NCI-H1105 treated with DMSO at 0.1 percent for 48 hours (cell line): ENCODE results near the gene GABBR1.

Source experiments
- DNase-seq: peaks from one replicate; lab custom pipeline; 2025; lab: John Stamatoyannopoulos, UW

GABBR1 gene

GRCh38 chr6:29653452-29654038, 20.6 kb upstream of the GABBR1 start:
- DNase-seq = peak; percentile 82

DNA sequence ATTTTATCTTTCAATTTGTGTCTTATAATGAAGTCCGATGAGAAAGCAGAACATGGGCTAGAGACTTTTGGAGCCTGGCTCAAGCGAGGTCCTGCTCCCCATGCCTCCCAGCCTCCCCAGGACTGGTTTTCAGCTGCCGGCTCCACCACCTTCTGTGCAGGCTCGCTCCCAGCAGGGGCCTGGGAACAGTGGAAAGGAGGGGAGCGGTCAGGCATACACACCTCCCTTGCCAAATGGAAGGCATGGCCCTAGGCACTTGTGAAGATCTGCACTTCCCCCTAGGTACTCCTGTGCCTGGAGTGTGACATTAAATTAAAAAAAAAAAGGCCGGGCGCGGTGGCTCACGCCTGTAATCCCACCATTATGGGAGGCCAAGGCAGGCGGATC, 19.2 kb upstream of the GABBR1 start:
- no peak for DNase-seq

- DNase-seq = peak; percentile 32
Observed at GRCh38 chr6:29651413-29652197, 18.6 kb upstream of the GABBR1 start.

DNA sequence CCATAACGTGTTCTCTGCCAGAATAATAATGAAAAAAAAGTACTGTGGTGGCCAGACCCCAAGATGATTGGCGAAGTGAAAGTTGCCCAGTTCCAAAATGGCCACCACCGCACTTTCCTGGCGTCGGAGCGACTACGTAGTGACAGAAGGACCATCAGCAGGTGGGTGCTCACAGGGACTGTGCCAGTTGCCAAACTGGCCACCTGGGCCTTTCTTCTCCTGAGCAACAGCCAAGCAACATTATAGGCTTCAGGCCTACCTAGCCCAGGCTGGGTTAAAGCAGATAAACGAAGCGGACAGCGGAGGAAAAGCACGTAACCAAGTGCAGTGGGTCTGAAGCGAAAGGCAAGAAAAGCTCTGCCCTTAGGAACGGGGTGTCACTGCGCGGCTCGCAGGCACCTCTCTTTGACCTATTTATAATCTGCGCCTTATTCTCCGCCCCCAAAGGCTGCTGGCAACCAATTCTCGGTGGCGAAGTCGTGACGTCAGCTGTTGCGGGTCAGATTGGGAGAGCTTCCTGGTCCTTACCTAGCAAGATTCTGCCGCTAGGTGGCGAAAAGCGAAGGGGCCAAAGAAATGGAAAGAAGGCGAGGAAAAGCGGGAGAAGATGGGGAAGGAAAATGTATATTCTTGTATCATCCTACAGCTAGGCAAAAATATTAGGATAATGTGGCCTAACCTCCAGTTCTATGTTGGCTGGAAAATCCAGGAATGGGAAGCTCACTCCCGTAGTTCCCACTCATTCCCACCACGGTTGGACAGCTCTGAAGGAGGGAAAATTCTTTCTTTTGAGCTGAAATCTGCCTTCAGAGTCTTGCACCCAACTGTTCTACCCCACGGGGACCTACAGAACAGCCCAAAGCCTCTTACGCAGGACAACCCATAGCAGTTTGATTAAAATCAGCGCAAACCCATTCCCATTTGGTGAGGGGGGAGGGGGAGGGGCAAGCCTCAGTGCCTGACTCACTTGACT, 17.0 kb upstream of the GABBR1 start:
- DNase-seq = peak; percentile 99

DNA sequence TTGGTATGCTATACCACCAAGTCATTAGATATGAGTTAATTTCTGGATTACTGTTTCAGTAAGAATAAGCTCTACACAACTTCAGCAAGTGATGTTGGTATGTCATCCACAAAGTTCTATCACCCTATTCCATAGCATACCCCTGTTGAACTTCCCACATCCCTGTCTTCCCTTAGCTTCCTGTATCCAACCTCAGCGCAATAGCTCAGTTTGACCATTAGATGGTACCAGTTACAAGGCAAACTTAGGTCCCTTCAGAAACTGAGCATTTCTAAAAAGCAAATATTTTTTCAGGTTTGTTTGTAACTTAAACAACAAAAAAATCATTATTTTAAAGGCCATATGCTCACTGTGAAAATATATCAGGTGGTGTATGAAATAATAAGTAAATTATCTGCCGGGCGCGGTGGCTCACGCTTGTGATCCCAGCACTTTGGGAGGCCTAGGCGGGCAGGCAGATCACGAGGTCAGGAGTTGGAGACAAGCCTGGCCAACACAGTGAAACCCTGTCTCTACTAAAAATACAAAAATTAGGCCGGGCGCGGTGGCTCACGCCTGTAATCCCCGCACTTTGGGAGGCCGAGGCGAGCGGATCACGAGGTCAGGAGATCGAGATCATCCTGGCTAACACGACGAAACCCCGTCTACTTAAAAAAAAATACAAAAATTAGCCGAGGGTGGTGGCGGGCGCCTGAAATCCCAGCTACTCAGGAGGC, 15.1 kb upstream of the GABBR1 start:
- DNase-seq = peak; percentile 29

DNA sequence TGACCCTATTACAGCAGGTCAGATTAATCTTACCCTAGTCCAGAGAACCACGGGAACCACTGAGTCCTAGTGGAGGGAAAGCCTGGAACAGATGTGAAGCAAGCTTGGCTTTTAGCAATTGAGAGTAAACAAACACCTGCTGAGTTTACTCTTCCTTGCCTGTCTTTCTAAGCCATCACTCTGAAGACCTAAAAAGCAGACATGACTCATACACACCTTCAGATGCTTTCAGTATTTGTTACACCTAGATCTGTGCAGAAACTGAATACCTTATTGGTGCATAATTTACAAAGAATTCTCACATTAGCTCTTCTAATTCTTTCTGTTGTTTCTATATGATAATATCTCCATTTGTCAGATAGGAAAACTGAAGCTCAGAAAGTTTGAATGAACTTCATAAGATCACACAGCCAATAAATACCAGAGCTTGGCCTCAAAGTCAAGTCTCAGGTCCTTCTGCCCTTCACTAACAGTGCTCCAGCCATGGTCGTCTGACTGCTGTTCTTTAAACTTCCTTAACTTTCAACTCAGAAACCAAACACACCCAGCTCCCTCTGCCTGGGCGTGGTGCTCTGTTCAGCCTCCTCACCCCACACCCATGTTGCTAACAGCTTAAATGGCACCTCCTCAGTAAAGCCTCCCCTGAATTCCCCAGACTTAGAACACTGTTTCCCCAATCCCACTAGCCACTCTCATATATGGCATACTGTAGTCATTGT, 8.6 kb upstream of the GABBR1 start:
- no peak for DNase-seq

DNA sequence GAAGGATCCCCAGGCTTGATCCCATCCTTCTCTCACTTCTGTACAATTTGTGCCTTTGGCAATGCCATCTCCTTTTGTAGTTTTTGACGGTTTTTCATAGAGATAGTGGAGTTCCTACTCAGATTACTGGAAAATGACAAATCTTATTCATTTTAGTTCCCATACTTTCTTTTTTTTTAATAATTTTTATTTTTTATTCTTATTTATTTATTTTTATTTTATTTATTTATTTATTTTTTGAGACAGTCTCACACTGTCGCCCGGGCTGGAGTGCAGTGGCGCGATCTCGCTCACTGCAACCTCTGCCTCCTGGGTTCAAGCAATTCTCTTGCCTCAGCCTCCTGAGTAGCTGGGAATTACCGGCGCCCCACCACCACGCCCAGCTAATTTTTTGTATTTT, 4.3 kb upstream of the GABBR1 start:
- no peak for DNase-seq

DNA sequence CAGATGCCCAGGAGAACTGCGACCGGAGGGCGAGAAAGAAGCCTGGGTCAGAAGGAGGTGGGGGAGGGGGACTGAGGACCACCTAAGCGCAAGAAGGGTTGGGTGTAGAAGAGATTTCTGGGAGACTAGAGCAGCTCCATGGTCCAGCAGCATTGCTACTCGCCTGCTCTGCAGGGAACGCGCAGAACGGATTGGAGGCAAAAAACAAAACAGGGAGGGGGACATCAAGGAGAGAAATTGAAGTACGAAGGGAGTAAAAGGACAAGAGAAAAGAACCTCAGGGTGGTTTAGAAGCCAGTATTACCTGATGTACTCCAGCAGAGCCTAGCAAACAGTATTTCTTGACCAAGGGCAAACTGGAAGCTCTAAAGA, 537 bp upstream of the GABBR1 start:
- DNase-seq = peak; percentile 57

- DNase-seq = peak; percentile 45
Observed at GRCh38 chr6:29631860-29632731, 887 bp downstream of the GABBR1 start.

DNA sequence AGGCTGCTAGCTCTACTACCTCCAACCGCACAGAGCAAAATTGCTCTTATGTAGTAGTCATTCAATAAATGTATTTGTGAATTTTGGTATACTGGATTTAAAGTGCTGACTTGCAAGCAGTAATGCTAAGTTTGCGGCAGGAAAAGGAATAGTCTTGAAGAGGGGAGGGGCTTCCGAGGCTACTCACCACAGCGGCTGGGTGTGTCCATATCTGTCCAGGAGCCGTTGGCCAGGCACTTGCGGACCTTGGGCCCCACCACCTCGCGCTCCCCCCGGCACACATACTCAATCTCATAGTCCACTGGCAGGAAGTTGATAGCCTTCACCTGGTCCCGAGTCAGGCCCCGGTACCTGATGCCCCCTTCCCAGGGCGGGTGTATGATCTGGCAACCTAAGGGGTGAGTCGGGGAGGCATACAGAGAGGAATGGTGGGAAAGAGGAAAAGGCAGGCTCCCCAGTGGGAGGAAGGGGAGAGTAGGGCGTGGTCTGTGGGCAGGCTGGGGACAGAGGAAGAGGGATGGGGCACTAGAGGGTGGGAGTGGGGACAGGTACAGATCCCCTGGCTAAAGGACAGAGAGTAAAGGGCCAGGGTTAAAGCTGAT, 1.7 kb downstream of the GABBR1 start:
- DNase-seq = no peak

DNA sequence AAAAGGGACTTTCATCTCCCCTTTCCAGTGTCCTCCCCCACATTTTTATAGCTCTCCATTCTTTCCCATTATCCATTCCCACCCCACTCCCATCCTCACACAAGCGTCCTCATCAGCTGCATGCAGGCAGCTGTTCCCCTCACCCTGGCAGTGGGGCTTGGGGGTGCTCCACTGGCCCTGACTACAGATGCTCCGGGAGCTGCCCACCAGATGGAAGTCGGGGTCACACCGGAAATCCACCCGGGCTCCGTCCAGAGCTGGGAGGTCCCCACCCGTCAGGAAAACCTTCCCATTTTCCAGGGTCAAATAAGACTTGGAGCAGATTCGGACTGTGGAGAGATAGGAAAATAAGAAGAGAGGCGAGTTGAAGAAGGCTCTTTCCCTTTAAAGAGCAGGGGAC, 2.7 kb downstream of the GABBR1 start:
- no peak for DNase-seq

GRCh38 chr6:29629571-29629970, 3.4 kb downstream of the GABBR1 start:
- DNase-seq = no peak

GRCh38 chr6:29628419-29629281, 4.3 kb downstream of the GABBR1 start:
- DNase-seq = peak; percentile 88

DNA sequence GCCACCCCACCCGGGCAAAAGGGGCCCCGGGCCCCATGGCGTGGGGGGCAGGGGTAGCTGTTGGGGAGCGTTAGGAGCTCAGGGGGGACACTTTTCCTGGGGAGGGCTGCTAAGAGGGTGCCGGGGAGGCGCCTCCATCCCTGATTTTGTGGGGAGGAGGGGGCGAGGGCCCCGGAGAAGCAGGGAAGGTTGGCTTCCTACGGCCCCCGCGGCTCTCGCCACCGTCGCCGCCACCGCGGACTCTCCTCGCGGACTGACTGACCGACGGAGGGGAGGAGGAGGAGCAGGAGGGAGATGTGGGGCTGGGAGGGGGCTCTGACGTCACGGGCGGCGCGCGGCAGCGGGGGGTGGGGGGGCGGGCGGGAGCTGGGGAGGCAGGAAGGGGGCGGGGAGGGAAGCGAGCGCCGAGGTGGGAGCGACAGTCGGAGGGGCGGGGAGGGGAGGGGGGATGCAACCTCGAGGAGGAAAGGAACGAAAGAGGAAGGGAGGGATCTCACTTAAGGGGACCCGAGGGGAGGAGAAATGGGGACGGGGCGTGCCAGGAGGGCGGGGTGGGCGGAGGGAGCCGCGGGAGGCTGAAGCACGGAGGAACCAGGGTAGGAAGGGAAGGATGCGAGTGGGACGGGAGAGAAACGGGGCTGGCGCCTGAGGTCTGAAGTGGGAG, 5.1 kb downstream of the GABBR1 start:
- DNase-seq = peak; percentile 35

GRCh38 chr6:29626948-29627754, 5.8 kb downstream of the GABBR1 start:
- no peak for DNase-seq

GRCh38 chr6:29625337-29625930, 7.5 kb downstream of the GABBR1 start:
- no peak for DNase-seq

GRCh38 chr6:29624520-29624961, 8.4 kb downstream of the GABBR1 start:
- no peak for DNase-seq
